GM23248 (cell line): ENCODE results near the gene CHI3L2. TPM values are rescaled to one million over a fixed set of nuclear protein-coding genes. Genes with fewer than 3 reads are reported as not detected.

Experiments
- DNase-seq: peaks from one replicate; pipeline ENCODE4 v3.0.0-alpha.2; 2015
- H2AFZ ChIP-seq: fragments of 200-600 bp; sonication (generic); 2 replicates; pipeline ENCODE4 v1.6.1; 2016; ENCODE audit warnings: antibody characterized with exemption
- H3F3A ChIP-seq: fragments of 200-600 bp; sonication (generic); 2 replicates; pipeline ENCODE4 v1.6.1; 2016; ENCODE audit warnings: mild to moderate bottlenecking, antibody characterized with exemption, mixed run types; ENCODE audit not compliant: insufficient read depth
- H3K27ac ChIP-seq: fragments of 200-600 bp; sonication (generic); 2 replicates; pipeline ENCODE4 v1.5.1; 2016; ENCODE audit warnings: mild to moderate bottlenecking
- H3K27me3 ChIP-seq: fragments of 200-600 bp; sonication (generic); replicated peaks from 2 replicates; pipeline ENCODE4 v1.6.1; 2016; ENCODE audit warnings: mild to moderate bottlenecking; ENCODE audit not compliant: insufficient read depth
- H3K36me3 ChIP-seq: fragments of 200-600 bp; sonication (generic); 2 replicates; pipeline ENCODE4 v1.6.1; 2016; ENCODE audit warnings: low read depth, mild to moderate bottlenecking
- H3K4me1 ChIP-seq: fragments of 200-600 bp; sonication (generic); 2 replicates; pipeline ENCODE4 v1.6.1; 2016; ENCODE audit warnings: mild to moderate bottlenecking; ENCODE audit not compliant: insufficient read depth
- H3K4me2 ChIP-seq: fragments of 200-600 bp; sonication (generic); one replicate; pipeline ENCODE4 v1.6.1; 2016; ENCODE audit warnings: mild to moderate bottlenecking; ENCODE audit not compliant: unreplicated experiment
- H3K4me3 ChIP-seq: fragments of 200-600 bp; sonication (generic); 2 replicates; pipeline ENCODE4 v1.5.1; 2016; ENCODE audit warnings: mild to moderate bottlenecking
- H3K79me2 ChIP-seq: fragments of 200-600 bp; sonication (generic); 2 replicates; pipeline ENCODE4 v1.6.1; 2016; ENCODE audit warnings: mild to moderate bottlenecking; ENCODE audit not compliant: insufficient read depth
- H3K9ac ChIP-seq: fragments of 200-600 bp; sonication (generic); 2 replicates; pipeline ENCODE4 v1.6.1; 2016; ENCODE audit warnings: mild to moderate bottlenecking
- H3K9me2 ChIP-seq: fragments of 200-600 bp; sonication (generic); 2 replicates; pipeline ENCODE4 v1.6.1; 2016; ENCODE audit warnings: mixed run types, mild to moderate bottlenecking, moderate library complexity; ENCODE audit not compliant: insufficient read depth
- H3K9me3 ChIP-seq: fragments of 200-600 bp; sonication (generic); one replicate; pipeline ENCODE4 v1.6.1; 2017; ENCODE audit warnings: low read depth
- H4K20me1 ChIP-seq: fragments of 200-600 bp; sonication (generic); 2 replicates; pipeline ENCODE4 v1.6.0; 2016; ENCODE audit not compliant: insufficient read depth
- EZH2 ChIP-seq: fragments of 200-600 bp; sonication (generic); IDR thresholded peaks from 2 replicates; pipeline ENCODE4 v1.6.1; 2018; ENCODE audit warnings: antibody characterized with exemption, mild to moderate bottlenecking; ENCODE audit not compliant: insufficient read depth, poor library complexity, severe bottlenecking
- EZH2phosphoT487 ChIP-seq: fragments of 200-600 bp; sonication (generic); IDR thresholded peaks from 2 replicates; pipeline ENCODE4 v1.6.1; 2018; ENCODE audit warnings: antibody characterized with exemption, moderate library complexity, mild to moderate bottlenecking, low read depth; ENCODE audit not compliant: insufficient read depth
- WGBS, 2 experiments: methylation state at CpG; one replicate each; pipeline ENCODE4 v1.1.6; 2015 to 2017; ENCODE audit warnings: low lambda C conversion rate in 2 of 2, low coverage in 1 of 2; ENCODE audit errors: missing lambda C conversion rate in 2 of 2; 5-methylcytosine and 5-hydroxymethylcytosine counted together
- in situ Hi-C: fragments of 300-500 bp; cut with MboI; formaldehyde crosslinking; loops from 2 replicates; pipeline ENCODE4 v1.15.0; 2020
- polyA plus RNA-seq: library from polyadenylated mRNA; unstranded; fragments of >200 nt; fragmentation: Nextera tagmentation; extraction: Ambion mirVana; gene quantifications from 2 replicates; pipeline ENCODE4 v1.2.1, GENCODE V29; 2016
- small RNA-seq: library from RNA; depleted of rRNA; stranded (forward); fragments of <200 nt; gene quantifications from one replicate; pipeline ENCODE3, GENCODE V24; 2014; ENCODE audit warnings: low read depth, low replicate concordance
- total RNA-seq: library from RNA; depleted of rRNA; stranded (reverse); fragments of >200 nt; shearing (Covaris generic); gene quantifications from 2 replicates; pipeline ENCODE4 v1.2.3, GENCODE V29; 2014; rRNA removed

CHI3L2 gene
- total and polyA plus RNA-seq, 2 experiments from 2014 or later, result 0.55 TPM; not detected in 1

DNA sequence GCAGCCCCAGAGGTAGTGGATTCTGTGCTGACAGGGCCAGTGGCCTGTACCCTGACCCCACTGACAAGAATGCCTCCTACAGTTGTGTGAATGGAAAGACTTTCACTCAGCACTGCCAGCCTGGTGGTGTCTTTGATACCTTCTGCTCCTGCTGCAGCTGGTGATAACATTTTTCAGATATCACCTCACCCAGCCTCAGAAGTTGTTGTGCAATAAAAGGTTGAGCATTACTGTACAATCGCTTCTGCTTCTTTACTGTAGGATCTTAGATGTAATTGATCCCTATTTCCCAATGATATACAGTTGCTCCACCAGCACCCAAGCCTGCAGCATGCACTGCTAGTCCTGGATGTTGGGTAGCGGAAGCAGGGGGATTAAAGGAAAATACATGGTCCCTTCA is 58.4 kb downstream of the CHI3L2 start:
- Histone ChIP-seq H4K20me1 (no peaks in the 10 kb centered on the region), H3K4me2 (no peak overlapping the region), H3K36me3 (no peaks in the 10 kb centered on the region), H3K79me2 (no peaks in the 10 kb centered on the region), H3F3A (no peaks in the 10 kb centered on the region), H3K4me3 (no peak overlapping the region), H3K9ac (no peak overlapping the region), H2AFZ (no peak overlapping the region), H3K27me3 (peaks cover 4% of the 10 kb centered on the region; the same call in 1 of the 2 replicates), H3K4me1 (no peaks in the 10 kb centered on the region), H3K9me2 (no peaks in the 10 kb centered on the region), H3K9me3 (no peaks in the 10 kb centered on the region), H3K27ac (no peak overlapping the region)
- in situ Hi-C loops, result no loop called here
- DNase-seq, result no peak
- no peak for TF ChIP-seq EZH2
- no peak for TF ChIP-seq EZH2phosphoT487
- 33 to 39% methylated on average over 2 of the region's 2 CpGs for WGBS, 2 experiments

DNA sequence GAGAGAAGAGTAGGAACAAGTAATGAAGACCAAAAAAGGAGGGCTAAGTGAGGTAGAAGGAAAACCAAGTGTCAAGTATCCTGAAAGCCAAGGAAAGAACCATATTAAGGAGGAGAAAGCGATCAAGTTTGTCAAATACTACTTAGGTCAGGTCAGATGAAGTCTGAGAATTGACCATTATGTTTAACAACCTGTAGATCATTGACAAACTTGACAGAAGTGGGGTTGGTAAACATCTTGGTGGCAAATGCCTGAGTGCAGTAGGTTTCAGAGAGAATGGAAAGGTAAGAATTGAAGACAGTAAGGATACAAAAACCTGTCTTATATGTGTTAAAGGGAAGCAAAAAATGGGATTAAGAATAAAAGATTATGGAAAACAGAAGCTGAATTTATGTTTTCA is 59.4 kb downstream of the CHI3L2 start:
- Histone ChIP-seq H3K9ac (no peak overlapping the region), H3K9me3 (no peaks in the 10 kb centered on the region), H3K4me2 (no peak overlapping the region), H4K20me1 (no peaks in the 10 kb centered on the region), H3K27me3 (peaks cover 4% of the 10 kb centered on the region; the same call in 1 of the 2 replicates), H3K9me2 (no peaks in the 10 kb centered on the region), H3K36me3 (no peaks in the 10 kb centered on the region), H3K79me2 (no peaks in the 10 kb centered on the region), H3K4me3 (no peak overlapping the region), H3F3A (no peaks in the 10 kb centered on the region), H3K27ac (no peak overlapping the region), H3K4me1 (no peaks in the 10 kb centered on the region), H2AFZ (no peak overlapping the region)
- in situ Hi-C loops, result no loop called here
- TF ChIP-seq EZH2 (no peak), EZH2phosphoT487 (no peak)
- no peak for DNase-seq
- WGBS, 2 experiments, result 4 to 6% methylated on average over 1 of the region's 1 CpG

DNA sequence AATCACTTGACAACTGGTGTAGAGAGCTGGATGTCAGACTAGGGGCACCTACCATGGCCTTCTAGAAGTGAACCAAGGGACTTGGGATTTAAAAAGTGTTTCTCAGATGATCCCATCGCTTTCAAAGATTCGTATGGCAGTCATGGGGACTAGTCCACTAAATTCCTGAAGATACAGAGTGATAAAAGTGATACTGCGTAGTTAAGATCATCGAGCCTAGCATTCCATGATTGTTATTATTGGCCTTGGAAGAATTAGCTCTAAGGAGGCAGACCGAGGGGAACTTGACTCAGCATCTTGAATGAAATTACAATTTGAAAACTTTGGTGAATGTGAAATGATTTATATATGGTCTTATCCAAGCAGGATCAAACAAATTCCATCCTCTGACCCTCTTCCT is 61.9 kb downstream of the CHI3L2 start:
- Histone ChIP-seq H3K4me3 (no peak overlapping the region), H2AFZ (no peak overlapping the region), H3K27me3 (peaks cover 10% of the 10 kb centered on the region; the same call in 1 of the 2 replicates), H3K4me2 (no peak overlapping the region), H3K36me3 (no peaks in the 10 kb centered on the region), H3K4me1 (no peaks in the 10 kb centered on the region), H3K27ac (no peak overlapping the region), H3F3A (no peaks in the 10 kb centered on the region), H4K20me1 (no peaks in the 10 kb centered on the region), H3K9me3 (no peaks in the 10 kb centered on the region), H3K79me2 (no peaks in the 10 kb centered on the region), H3K9me2 (no peaks in the 10 kb centered on the region), H3K9ac (no peak overlapping the region)
- no peak for DNase-seq
- in situ Hi-C loops, result no loop called here
- whole genome bisulfite sequencing, 2 experiments, result 7 to 9% methylated on average over 4 to 5 of the region's 5 CpGs
- TF ChIP-seq EZH2phosphoT487, result no peak
- TF ChIP-seq EZH2, result no peak

DNA sequence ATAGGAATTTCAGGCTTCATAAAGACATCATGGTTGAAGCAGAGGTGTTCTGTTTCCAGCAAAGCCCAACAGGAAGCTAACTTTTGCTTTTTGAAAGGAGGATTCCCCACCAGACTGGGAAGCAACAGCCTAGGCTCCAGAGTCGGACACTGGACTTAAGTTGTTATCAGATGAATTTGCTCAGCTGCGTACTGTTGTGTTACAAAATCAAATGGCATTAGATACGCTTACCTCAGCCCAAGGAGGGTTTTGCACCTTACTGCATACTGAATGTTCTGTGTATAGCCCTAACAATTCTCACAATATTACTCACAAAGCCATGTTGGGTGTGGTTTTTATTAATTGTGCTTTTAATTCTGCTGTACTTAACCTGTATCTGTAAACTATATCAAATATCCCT is 62.6 kb downstream of the CHI3L2 start:
- H3K36me3 ChIP-seq, result no peaks in the 10 kb centered on the region

DNA sequence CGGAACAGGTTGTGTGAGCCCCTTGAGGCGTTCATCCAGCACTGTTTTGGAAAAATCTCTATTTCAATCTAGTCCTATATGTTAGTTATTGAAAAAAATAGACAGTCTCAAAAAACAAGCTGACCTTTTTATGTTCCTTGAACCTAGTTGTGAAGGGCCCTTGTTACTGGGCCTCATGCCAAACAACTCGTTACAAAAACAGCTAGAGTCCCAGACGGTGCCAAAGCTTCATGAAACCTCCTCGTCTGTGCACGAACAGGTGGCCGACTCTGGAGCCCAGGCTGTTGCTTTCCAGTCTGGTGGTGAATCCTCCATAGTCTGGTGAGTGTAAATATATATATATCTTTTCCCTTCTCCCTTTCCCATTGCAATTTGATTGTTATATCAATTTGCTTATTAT is 63.1 kb downstream of the CHI3L2 start, which contains the start of gene CHIA:
Gene CHIA (plus strand): TSS at position 222 of the 400 bp plus-strand sequence. CDS start 19,617 bp downstream, outside the sequence.
- Histone ChIP-seq H3K36me3 (no peaks in the 10 kb centered on the region), H3K27ac (no peak within 1 kb of the TSS), H3K79me2 (no peaks in the 10 kb centered on the region), H3F3A (no peaks in the 10 kb centered on the region), H3K9ac (no peak within 1 kb of the TSS), H3K9me3 (no peaks in the 10 kb centered on the region), H3K4me3 (no peak within 1 kb of the TSS), H3K4me2 (no peak within 1 kb of the TSS), H3K27me3 (peaks cover 10% of the 10 kb centered on the region; the same call in 1 of the 2 replicates), H4K20me1 (no peaks in the 10 kb centered on the region), H3K9me2 (no peaks in the 10 kb centered on the region), H3K4me1 (no peaks in the 10 kb centered on the region), H2AFZ (no peak within 1 kb of the TSS)
- TF ChIP-seq EZH2 (no peak), EZH2phosphoT487 (no peak)
- in situ Hi-C loops, result no loop called here
- DNase-seq, result no peak
- 58 to 62% methylated on average over 7 of the region's 7 CpGs for WGBS, 2 experiments

More for the DNA sequence above, 62.6 kb downstream of the CHI3L2 start:
- H4K20me1 ChIP-seq, result no peaks in the 10 kb centered on the region
- H3K27ac ChIP-seq, result no peak overlapping the region
- H2AFZ ChIP-seq, result no peak overlapping the region
- H3F3A ChIP-seq, result no peaks in the 10 kb centered on the region
- WGBS, 2 experiments, result 59 to 62% methylated on average over 3 of the region's 3 CpGs
- in situ Hi-C loops, result no loop called here
- H3K4me1 ChIP-seq, result no peaks in the 10 kb centered on the region
- H3K4me3 ChIP-seq, result no peak overlapping the region
- H3K79me2 ChIP-seq, result no peaks in the 10 kb centered on the region
- DNase-seq, result no peak
- H3K9me2 ChIP-seq, result no peaks in the 10 kb centered on the region
- H3K9me3 ChIP-seq, result no peaks in the 10 kb centered on the region
- no peak overlapping the region for H3K4me2 ChIP-seq
- no peak overlapping the region for H3K9ac ChIP-seq
- H3K27me3 ChIP-seq, result peaks cover 10% of the 10 kb centered on the region; the same call in 1 of the 2 replicates
- no peak for TF ChIP-seq EZH2
- no peak for TF ChIP-seq EZH2phosphoT487

Small RNAs within 50 kb of the gene (small RNA-seq; reads per million reads assigned to genes)
- gene AL355816.1, result not detected

Other genes starting within 250 kb of the CHI3L2 start
- gene DRAM2, start 87.6 kb upstream of the CHI3L2 start, total RNA-seq, result 82.5 and 91.4 TPM in 2 replicates
- gene DRAM2, start 87.6 kb upstream of the CHI3L2 start, polyA plus RNA-seq, result 64.1 and 66.8 TPM in 2 replicates
- gene CEPT1, start 87.5 kb upstream of the CHI3L2 start, total RNA-seq, result 29.5 and 35.8 TPM in 2 replicates
- gene CEPT1, start 87.5 kb upstream of the CHI3L2 start, polyA plus RNA-seq, result 28.7 and 30.7 TPM in 2 replicates
- 3.7 and 5.1 TPM in 2 replicates for gene DENND2D, start 27.1 kb upstream of the CHI3L2 start, total RNA-seq
- gene DENND2D, start 27.1 kb upstream of the CHI3L2 start, polyA plus RNA-seq, result 6.2 and 6.6 TPM in 2 replicates
- gene CHIA, start 63.1 kb downstream of the CHI3L2 start, total RNA-seq, result not detected in 2 replicates
- not detected in 2 replicates for gene CHIA, start 63.1 kb downstream of the CHI3L2 start, polyA plus RNA-seq
- under 0.01 and 1.5 TPM in 2 replicates for gene OVGP1, start 200.0 kb downstream of the CHI3L2 start, total RNA-seq
- 0.13 and 0.41 TPM in 2 replicates for gene OVGP1, start 200.0 kb downstream of the CHI3L2 start, polyA plus RNA-seq
- 31.6 and 34.3 TPM in 2 replicates for gene WDR77, start 221.5 kb downstream of the CHI3L2 start, total RNA-seq
- 45.8 and 47.7 TPM in 2 replicates for gene WDR77, start 221.5 kb downstream of the CHI3L2 start, polyA plus RNA-seq
- 186 and 226 TPM in 2 replicates for gene ATP5PB, start 221.8 kb downstream of the CHI3L2 start, total RNA-seq
- 295 and 304 TPM in 2 replicates for gene ATP5PB, start 221.8 kb downstream of the CHI3L2 start, polyA plus RNA-seq
- not detected in 2 replicates for gene C1orf162, start 246.3 kb downstream of the CHI3L2 start, total RNA-seq
- 0.30 TPM in 1 of 2 replicates, not detected in the other for gene C1orf162, start 246.3 kb downstream of the CHI3L2 start, polyA plus RNA-seq